ENCODE measurements around the gene IL27RA.
"Not testable (repeated sequence)": the region's sequence is repeated elsewhere in the genome, so short reads cannot be mapped to it uniquely, and the experiment has no call there.

IL27RA gene

GRCh38 chr19:14027856-14028450, 3.6 kb upstream of the IL27RA start, which contains the start of gene RLN3:
TSS of gene RLN3 (plus strand) at chr19:14028148. CDS start at chr19:14028205, 57 bp downstream.
- no peak for ATAC-seq (replicated peaks)
- no peaks in the 10 kb centered on the region for H3K27me3 Mint-ChIP-seq
- H3K4me3 Mint-ChIP-seq = no peak within 1 kb of the TSS
- peaks cover 28% of the 10 kb centered on the region for H3K36me3 Mint-ChIP-seq (ENCODE audit: insufficient read depth)
- peak within 1 kb of the TSS; percentile 9 to 19 for H3K27ac Mint-ChIP-seq
- peaks cover 22 to 33% of the 10 kb centered on the region in 2 donors for H3K4me1 Mint-ChIP-seq (ENCODE audit: low read depth in 2 of 2)
- H3K9me3 Mint-ChIP-seq = no peaks in the 10 kb centered on the region
- DNase-seq = no peak

GRCh38 chr19:14028901-14029300, 2.7 kb upstream of the IL27RA start:
- H3K4me1 Mint-ChIP-seq (ENCODE audit: low read depth in 2 of 2) = peaks cover 26 to 31% of the 10 kb centered on the region in 2 donors
- no peaks in the 10 kb centered on the region for H3K9me3 Mint-ChIP-seq
- peaks cover 33% of the 10 kb centered on the region for H3K36me3 Mint-ChIP-seq (ENCODE audit: insufficient read depth)
- no peaks in the 10 kb centered on the region for H3K27me3 Mint-ChIP-seq
- H3K4me3 Mint-ChIP-seq = no peak overlapping the region
- peak overlapping the region; percentile 9 to 19 for H3K27ac Mint-ChIP-seq
- DNase-seq (no peak), ATAC-seq (replicated peaks) (no peak)

- peak overlapping the region; percentile 96 to 97 for H3K4me3 Mint-ChIP-seq
- peaks cover 29 to 35% of the 10 kb centered on the region in 2 donors for H3K4me1 Mint-ChIP-seq (ENCODE audit: low read depth in 2 of 2)
- no peaks in the 10 kb centered on the region for H3K9me3 Mint-ChIP-seq
- peaks cover 44% of the 10 kb centered on the region for H3K36me3 Mint-ChIP-seq (ENCODE audit: insufficient read depth)
- H3K27me3 Mint-ChIP-seq = no peaks in the 10 kb centered on the region
- no peak for ATAC-seq (replicated peaks)
- H3K27ac Mint-ChIP-seq = peak overlapping the region; percentile 94 to 97
- DNase-seq = no peak
Measured at GRCh38 chr19:14030997-14031718, 404 bp upstream of the IL27RA start.

- H3K27ac Mint-ChIP-seq = peak overlapping the region; percentile 65 to 75
- no peak for ATAC-seq (replicated peaks)
- H3K36me3 Mint-ChIP-seq (ENCODE audit: insufficient read depth) = peaks cover 72% of the 10 kb centered on the region
- H3K9me3 Mint-ChIP-seq = no peaks in the 10 kb centered on the region
- H3K4me3 Mint-ChIP-seq = peak overlapping the region; percentile 45 to 48
- H3K27me3 Mint-ChIP-seq = no peaks in the 10 kb centered on the region
- peaks cover 30 to 35% of the 10 kb centered on the region in 2 donors for H3K4me1 Mint-ChIP-seq (ENCODE audit: low read depth in 2 of 2)
- no peak for DNase-seq
Measured at GRCh38 chr19:14033946-14034345, 2.4 kb downstream of the IL27RA start.

- ATAC-seq (replicated peaks); H3K9me3 Mint-ChIP-seq; DNase-seq; H3K27me3 Mint-ChIP-seq; H3K4me3 Mint-ChIP-seq: not testable (repeated sequence)
- Mint-ChIP-seq H3K27ac (peak overlapping the region in 1 of 2 donors; percentile 55), H3K4me1 (ENCODE audit: low read depth in 2 of 2) (peaks cover 28 to 37% of the 10 kb centered on the region in 2 donors), H3K36me3 (ENCODE audit: insufficient read depth) (peaks cover 84% of the 10 kb centered on the region)
Measured at GRCh38 chr19:14035159-14035558, 3.6 kb downstream of the IL27RA start.

GRCh38 chr19:14035706-14036105, 4.1 kb downstream of the IL27RA start:
- H3K36me3 Mint-ChIP-seq (ENCODE audit: insufficient read depth) = peaks cover 87% of the 10 kb centered on the region
- no peak for DNase-seq
- H3K27ac Mint-ChIP-seq = peak overlapping the region in 1 of 2 donors; percentile 55
- H3K4me3 Mint-ChIP-seq = no peak overlapping the region
- H3K27me3 Mint-ChIP-seq = no peaks in the 10 kb centered on the region
- peaks cover 24 to 32% of the 10 kb centered on the region in 2 donors for H3K4me1 Mint-ChIP-seq (ENCODE audit: low read depth in 2 of 2)
- ATAC-seq (replicated peaks) = no peak
- no peaks in the 10 kb centered on the region for H3K9me3 Mint-ChIP-seq

- Mint-ChIP-seq H3K4me1 (ENCODE audit: low read depth in 2 of 2) (peaks cover 17 to 24% of the 10 kb centered on the region in 2 donors), H3K27me3 (no peaks in the 10 kb centered on the region), H3K9me3 (no peaks in the 10 kb centered on the region), H3K27ac (peak overlapping the region; percentile 58 to 75), H3K4me3 (no peak overlapping the region), H3K36me3 (ENCODE audit: insufficient read depth) (peaks cover 96% of the 10 kb centered on the region)
- no peak for DNase-seq
- no peak for ATAC-seq (replicated peaks)
Measured at GRCh38 chr19:14039181-14039580, 7.6 kb downstream of the IL27RA start.

- peak; percentile 52 to 63 (median 52) for DNase-seq
- H3K27me3 Mint-ChIP-seq, H3K9me3 Mint-ChIP-seq: not testable (repeated sequence)
- peaks cover 17 to 18% of the 10 kb centered on the region in 2 donors for H3K4me1 Mint-ChIP-seq (ENCODE audit: low read depth in 2 of 2)
- peak overlapping the region; percentile 51 to 56 for H3K4me3 Mint-ChIP-seq
- H3K27ac Mint-ChIP-seq = peak overlapping the region; percentile 97 to 98
- ATAC-seq (replicated peaks) = peak; percentile 80
- peaks cover 100% of the 10 kb centered on the region for H3K36me3 Mint-ChIP-seq (ENCODE audit: insufficient read depth)
Measured at GRCh38 chr19:14042659-14043608, 11.4 kb downstream of the IL27RA start.

- H3K4me3 Mint-ChIP-seq; ATAC-seq (replicated peaks); H3K4me1 Mint-ChIP-seq (ENCODE audit: low read depth in 2 of 2); H3K9me3 Mint-ChIP-seq; H3K27me3 Mint-ChIP-seq; DNase-seq: not testable (repeated sequence)
- peaks cover 100% of the 10 kb centered on the region for H3K36me3 Mint-ChIP-seq (ENCODE audit: insufficient read depth)
- H3K27ac Mint-ChIP-seq = peak overlapping the region in 1 of 2 donors; percentile 35
Measured at GRCh38 chr19:14047866-14048265, 16.3 kb downstream of the IL27RA start.

GRCh38 chr19:14048443-14049153, 17.0 kb downstream of the IL27RA start:
- H3K36me3 Mint-ChIP-seq (ENCODE audit: insufficient read depth) = peaks cover 98% of the 10 kb centered on the region
- peak overlapping the region; percentile 35 to 71 for H3K27ac Mint-ChIP-seq

GRCh38 chr19:14050512-14050911, 18.9 kb downstream of the IL27RA start:
- Mint-ChIP-seq H3K27me3 (no peaks in the 10 kb centered on the region), H3K9me3 (no peaks in the 10 kb centered on the region), H3K27ac (peak overlapping the region in 1 of 2 donors; percentile 84), H3K4me3 (no peak overlapping the region), H3K4me1 (ENCODE audit: low read depth in 2 of 2) (peaks cover 7 to 8% of the 10 kb centered on the region in 2 donors), H3K36me3 (ENCODE audit: insufficient read depth) (peaks cover 80% of the 10 kb centered on the region)
- no peak for DNase-seq
- ATAC-seq (replicated peaks) = no peak

More at GRCh38 chr19:14048443-14049153, 17.0 kb downstream of the IL27RA start:
- Mint-ChIP-seq H3K4me1 (ENCODE audit: low read depth in 2 of 2) (peaks cover 3 to 7% of the 10 kb centered on the region in 2 donors), H3K9me3 (no peaks in the 10 kb centered on the region), H3K27me3 (no peaks in the 10 kb centered on the region), H3K4me3 (no peak overlapping the region)
- peak; percentile 93 for ATAC-seq (replicated peaks)
- DNase-seq = peak; percentile 74 to 83 (median 78)

- H3K36me3 Mint-ChIP-seq (ENCODE audit: insufficient read depth) = peaks cover 75% of the 10 kb centered on the region
- DNase-seq; H3K4me1 Mint-ChIP-seq (ENCODE audit: low read depth in 2 of 2); H3K9me3 Mint-ChIP-seq; ATAC-seq (replicated peaks); H3K27me3 Mint-ChIP-seq; H3K4me3 Mint-ChIP-seq: not testable (repeated sequence)
- H3K27ac Mint-ChIP-seq = peak overlapping the region in 1 of 2 donors; percentile 84
Measured at GRCh38 chr19:14050961-14051360, 19.4 kb downstream of the IL27RA start.

Measured in effector memory CD8-positive, alpha-beta T cell (primary cell).